ENCODE measurements around the gene GARS1.

Gene GARS1

GRCh38 chr7:30656006-30656957 is 61.6 kb downstream of the GARS1 start:
- no peaks in the 10 kb centered on the region for H3K4me1 ChIP-seq (ENCODE audit: insufficient read depth, poor library complexity, severe bottlenecking)
- DNase-seq (ENCODE audit: low spot score) = peak; percentile 24
- H3K4me3 ChIP-seq (ENCODE audit: severe bottlenecking) = no peak overlapping the region
- no peak overlapping the region for H3K27ac ChIP-seq (ENCODE audit: poor library complexity, severe bottlenecking)
- peaks cover 3% of the 10 kb centered on the region for H3K27me3 ChIP-seq (ENCODE audit: insufficient read depth, poor library complexity, severe bottlenecking)
- ATAC-seq (ENCODE audit: low read depth) = no peak
- TF ChIP-seq CTCF (IDR thresholded peaks at IDR 0.05; ENCODE audit: poor library complexity, severe bottlenecking) = no peak
- no peaks in the 10 kb centered on the region for H3K9me3 ChIP-seq (ENCODE audit: severe bottlenecking)
- no peaks in the 10 kb centered on the region for H3K36me3 ChIP-seq (ENCODE audit: low read depth)

- Histone ChIP-seq H3K36me3 (ENCODE audit: low read depth) (no peaks in the 10 kb centered on the region), H3K9me3 (ENCODE audit: severe bottlenecking) (no peaks in the 10 kb centered on the region), H3K4me3 (ENCODE audit: severe bottlenecking) (no peak overlapping the region), H3K4me1 (ENCODE audit: insufficient read depth, poor library complexity, severe bottlenecking) (no peaks in the 10 kb centered on the region), H3K27ac (ENCODE audit: poor library complexity, severe bottlenecking) (no peak overlapping the region), H3K27me3 (ENCODE audit: insufficient read depth, poor library complexity, severe bottlenecking) (peaks cover 4% of the 10 kb centered on the region)
- DNase-seq (ENCODE audit: low spot score) = peak; percentile 22
- no peak for ATAC-seq (ENCODE audit: low read depth)
- no peak for TF ChIP-seq CTCF (IDR thresholded peaks at IDR 0.05; ENCODE audit: poor library complexity, severe bottlenecking)
These were observed 62.5 kb downstream of the GARS1 start for GRCh38 chr7:30657131-30657530.

GRCh38 chr7:30658479-30659074 is 63.9 kb downstream of the GARS1 start:
- Histone ChIP-seq H3K27ac (ENCODE audit: poor library complexity, severe bottlenecking) (no peak overlapping the region), H3K4me3 (ENCODE audit: severe bottlenecking) (no peak overlapping the region), H3K27me3 (ENCODE audit: insufficient read depth, poor library complexity, severe bottlenecking) (peaks cover 4% of the 10 kb centered on the region), H3K36me3 (ENCODE audit: low read depth) (no peaks in the 10 kb centered on the region), H3K9me3 (ENCODE audit: severe bottlenecking) (no peaks in the 10 kb centered on the region), H3K4me1 (ENCODE audit: insufficient read depth, poor library complexity, severe bottlenecking) (no peaks in the 10 kb centered on the region)
- no peak for TF ChIP-seq CTCF (IDR thresholded peaks at IDR 0.05; ENCODE audit: poor library complexity, severe bottlenecking)
- ATAC-seq (ENCODE audit: low read depth) (no peak), DNase-seq (ENCODE audit: low spot score) (no peak)

DNA sequence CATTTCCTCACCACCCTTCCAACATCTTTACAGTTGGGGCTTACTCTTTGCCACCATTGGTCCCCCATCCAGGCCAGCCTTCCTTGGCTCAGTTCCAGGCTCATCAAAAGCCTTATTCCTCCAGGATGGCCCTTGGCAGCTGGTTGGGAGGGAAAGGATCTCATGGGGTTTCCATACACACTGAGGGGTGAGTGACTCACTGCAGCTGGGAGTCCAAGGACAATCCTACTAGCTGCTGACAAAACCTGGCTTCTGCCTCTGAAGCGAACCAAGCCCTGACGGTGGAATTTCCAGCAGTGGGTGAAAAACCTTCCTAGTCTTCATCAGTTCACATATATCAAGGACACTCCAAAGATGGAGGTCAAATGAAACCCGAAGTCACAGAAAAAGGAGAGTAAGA is 64.6 kb downstream of the GARS1 start:
- no peak for TF ChIP-seq CTCF (IDR thresholded peaks at IDR 0.05; ENCODE audit: poor library complexity, severe bottlenecking)
- H3K27ac ChIP-seq (ENCODE audit: poor library complexity, severe bottlenecking) = no peak overlapping the region
- peak; percentile 22 for DNase-seq (ENCODE audit: low spot score)

More for the DNA sequence above, 64.6 kb downstream of the GARS1 start:
- H3K27me3 ChIP-seq (ENCODE audit: insufficient read depth, poor library complexity, severe bottlenecking) = peaks cover 4% of the 10 kb centered on the region
- H3K4me3 ChIP-seq (ENCODE audit: severe bottlenecking) = no peak overlapping the region
- no peaks in the 10 kb centered on the region for H3K9me3 ChIP-seq (ENCODE audit: severe bottlenecking)
- H3K36me3 ChIP-seq (ENCODE audit: low read depth) = no peaks in the 10 kb centered on the region
- no peaks in the 10 kb centered on the region for H3K4me1 ChIP-seq (ENCODE audit: insufficient read depth, poor library complexity, severe bottlenecking)
- no peak for ATAC-seq (ENCODE audit: low read depth)

Measured in RWPE2 (cell line).